ENCODE measurements around the gene SYT11. TPM values are rescaled to one million over a fixed set of nuclear protein-coding genes. Genes with fewer than 3 reads are reported as not detected.

SYT11 gene
- total and polyA plus RNA-seq, 2 of the 8 experiments (the other 6 are each of a cell fraction or from before 2014, with no cell fraction given), result 7.2 to 9.6 TPM

- H2BK15ac ChIP-seq (ENCODE audit: low read length), result no peak overlapping the region
- H2BK12ac ChIP-seq (ENCODE audit: low read depth, low read length), result no peak overlapping the region
- DNase-seq (ENCODE audit: low read depth in 1 of 2, low spot score in 2 of 2), result no peak
- no peak overlapping the region for H2BK120ac ChIP-seq (replicated peaks; ENCODE audit: low read depth, low read length)
- peaks cover 22 to 71% (median 58%) of the 10 kb centered on the region in 4 experiments for H3K36me3 ChIP-seq (ENCODE audit: control insufficient read depth in 2 of 4, insufficient read depth in 4 of 4, low read length in 3 of 4)
- H2BK20ac ChIP-seq (ENCODE audit: low read length), result no peak overlapping the region
- H2BK5ac ChIP-seq (ENCODE audit: low read depth, low read length), result no peak overlapping the region
- H3K4me2 ChIP-seq (ENCODE audit: insufficient read depth in 1 of 2, low read depth in 2 of 2, low read length in 2 of 2), result no peak overlapping the region
- no peak overlapping the region for H3K56ac ChIP-seq (replicated peaks; ENCODE audit: insufficient read length, low read depth, low read length)
- 83% methylated on average over 5 of the region's 6 CpGs; no CpG with 5 or more reads in 1 of the 2 experiments for WGBS, 2 experiments (ENCODE audit: extremely low coverage in 1 of 2, insufficient coverage in 1 of 2, insufficient read length in 1 of 2, insufficient replicate concordance in 2 of 2, low coverage in 1 of 2, low lambda C conversion rate in 2 of 2, missing lambda C conversion rate in 1 of 2)
- POLR2A ChIA-PET (ENCODE audit: partially characterized antibody), result interaction anchor here (0.9 to 11.7 kb wide), 6 partner anchors 10 to 134 kb away, joined by 3 to 109 read pairs (median 4); partner anchors contain the start of gene KHDC4
- H3K23ac ChIP-seq (ENCODE audit: insufficient read length), result no peak overlapping the region
- no peak overlapping the region for H2AK5ac ChIP-seq (ENCODE audit: low read depth, low read length)
- H3K9ac ChIP-seq (replicated peaks in 1 of 4; ENCODE audit: extremely low read depth in 1 of 4, low read depth in 3 of 4, low read length in 3 of 4), result no peak overlapping the region
- H4K8ac ChIP-seq (ENCODE audit: extremely low read depth, insufficient read depth, low read length), result no peak overlapping the region; the same call in 1 of the 2 replicates
- CTCF ChIA-PET (ENCODE audit: partially characterized antibody), result no interaction called here
- no peaks in the 10 kb centered on the region for H3K9me3 ChIP-seq (ENCODE audit: insufficient read depth in 2 of 2, low read depth in 1 of 2, low read length in 1 of 2)
- no peak overlapping the region for H3K4ac ChIP-seq (replicated peaks; ENCODE audit: insufficient read length, low read depth, low read length)
- peaks cover 0 to 11% of the 10 kb centered on the region in 2 experiments; a peak in 1 of 4 replicates for H3K79me2 ChIP-seq (ENCODE audit: control insufficient read depth in 1 of 2, insufficient read depth in 2 of 2, low read length in 2 of 2)
- H4K91ac ChIP-seq (replicated peaks; ENCODE audit: insufficient read length, low read length), result no peak overlapping the region
- no peak overlapping the region for H2AFZ ChIP-seq (ENCODE audit: low read length)
- no peak overlapping the region for H3K18ac ChIP-seq (ENCODE audit: extremely low read depth, low read length)
- no peak overlapping the region for H3K4me3 ChIP-seq (ENCODE audit: extremely low read depth in 1 of 4, insufficient read depth in 2 of 4, low read depth in 3 of 4, low read length in 4 of 4)
- H3K27me3 ChIP-seq (replicated peaks in 1 of 4; ENCODE audit: control insufficient read depth in 3 of 4, extremely low read depth in 1 of 4, insufficient read depth in 3 of 4, low read length in 3 of 4), result no peaks in the 10 kb centered on the region
- H3K23me2 ChIP-seq (ENCODE audit: low read depth, low read length), result peaks cover 3% of the 10 kb centered on the region; the same call in 1 of the 2 replicates
- no peaks in the 10 kb centered on the region; the same call in 1 of the 2 replicates for H3K79me1 ChIP-seq (ENCODE audit: low read depth, low read length)
- no peak overlapping the region for H4K5ac ChIP-seq (ENCODE audit: insufficient read length, low read depth, low read length)
- peaks cover 0 to 3% (median 1%) of the 10 kb centered on the region in 4 experiments; a peak in 2 of 7 replicates for H3K4me1 ChIP-seq (replicated peaks in 1 of 4; ENCODE audit: control insufficient read depth in 3 of 4, insufficient read depth in 4 of 4, low read length in 3 of 4)
- peaks cover 0 to 5% of the 10 kb centered on the region in 2 experiments for H4K20me1 ChIP-seq (replicated peaks in 1 of 2; ENCODE audit: control insufficient read depth in 1 of 2, insufficient read depth in 2 of 2, low read length in 2 of 2)
- H3K14ac ChIP-seq (ENCODE audit: insufficient read length), result no peak overlapping the region
- no peak overlapping the region for H3K27ac ChIP-seq (ENCODE audit: low read depth, low read length)
- no peak for FAIRE-seq
- TF ChIP-seq ATF3 (IDR thresholded peaks at IDR 0.05; ENCODE audit: insufficient read depth, low read depth, low read length), result no peak
- no peak for TF ChIP-seq SAP30 (IDR thresholded peaks at IDR 0.05; ENCODE audit: insufficient read depth, insufficient replicate concordance, low read length)
- TF ChIP-seq MAX (IDR thresholded peaks at IDR 0.05), result no peak
- TF ChIP-seq CHD2 (IDR thresholded peaks at IDR 0.05; ENCODE audit: low read length), result no peak
- TF ChIP-seq, protein P1, sequence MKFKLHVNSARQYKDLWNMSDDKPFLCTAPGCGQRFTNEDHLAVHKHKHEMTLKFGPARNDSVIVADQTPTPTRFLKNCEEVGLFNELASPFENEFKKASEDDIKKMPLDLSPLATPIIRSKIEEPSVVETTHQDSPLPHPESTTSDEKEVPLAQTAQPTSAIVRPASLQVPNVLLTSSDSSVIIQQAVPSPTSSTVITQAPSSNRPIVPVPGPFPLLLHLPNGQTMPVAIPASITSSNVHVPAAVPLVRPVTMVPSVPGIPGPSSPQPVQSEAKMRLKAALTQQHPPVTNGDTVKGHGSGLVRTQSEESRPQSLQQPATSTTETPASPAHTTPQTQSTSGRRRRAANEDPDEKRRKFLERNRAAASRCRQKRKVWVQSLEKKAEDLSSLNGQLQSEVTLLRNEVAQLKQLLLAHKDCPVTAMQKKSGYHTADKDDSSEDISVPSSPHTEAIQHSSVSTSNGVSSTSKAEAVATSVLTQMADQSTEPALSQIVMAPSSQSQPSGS (IDR thresholded peaks at IDR 0.05; ENCODE audit: low read length), result no peak
- no peak for TF ChIP-seq SP2 (IDR thresholded peaks at IDR 0.05; ENCODE audit: low read length)
- no peak for TF ChIP-seq CBX8 (IDR thresholded peaks at IDR 0.05; ENCODE audit: borderline replicate concordance, low read depth, low read length)
- no peak for TF ChIP-seq ZNF274 (IDR thresholded peaks at IDR 0.05; ENCODE audit: borderline replicate concordance, extremely low read depth, low read length)
- no peak for TF ChIP-seq CHD1 (IDR thresholded peaks at IDR 0.05; ENCODE audit: low read depth, low read length)
- TF ChIP-seq CREB1 (IDR thresholded peaks at IDR 0.05), result no peak
Observed at GRCh38 chr1:155913969-155914757, 54.8 kb downstream of the SYT11 start.
